ENCODE measurements around the gene CYTH1. TPM values are rescaled to one million over a fixed set of nuclear protein-coding genes. Genes with fewer than 3 reads are reported as not detected.

Gene CYTH1, protein sequence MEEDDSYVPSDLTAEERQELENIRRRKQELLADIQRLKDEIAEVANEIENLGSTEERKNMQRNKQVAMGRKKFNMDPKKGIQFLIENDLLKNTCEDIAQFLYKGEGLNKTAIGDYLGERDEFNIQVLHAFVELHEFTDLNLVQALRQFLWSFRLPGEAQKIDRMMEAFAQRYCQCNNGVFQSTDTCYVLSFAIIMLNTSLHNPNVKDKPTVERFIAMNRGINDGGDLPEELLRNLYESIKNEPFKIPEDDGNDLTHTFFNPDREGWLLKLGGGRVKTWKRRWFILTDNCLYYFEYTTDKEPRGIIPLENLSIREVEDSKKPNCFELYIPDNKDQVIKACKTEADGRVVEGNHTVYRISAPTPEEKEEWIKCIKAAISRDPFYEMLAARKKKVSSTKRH
- polyA plus RNA-seq, result 100 to 1,000 TPM; 176 to 336 (median 233) TPM

DNA sequence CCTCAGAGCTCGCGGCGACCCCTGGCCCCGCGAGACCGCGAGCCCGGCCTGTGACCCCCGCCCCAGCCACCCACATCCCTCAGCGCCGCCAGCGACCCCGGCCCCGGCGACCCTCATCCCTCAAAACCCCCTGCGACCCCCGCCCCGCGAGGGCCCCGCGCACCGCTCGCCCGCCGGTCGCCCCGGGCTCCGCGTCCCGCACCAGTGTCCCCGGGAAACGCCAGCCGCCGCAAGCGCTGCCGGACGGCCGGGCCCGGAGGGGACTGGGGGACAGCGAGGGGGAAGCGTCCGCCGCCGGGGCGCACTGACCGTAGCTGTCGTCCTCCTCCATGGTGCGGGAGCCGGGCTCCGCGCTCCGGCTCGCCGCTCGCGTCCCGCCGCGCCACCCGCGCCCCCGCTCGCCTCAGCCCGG is at the start of gene CYTH1:
TSS of gene CYTH1 (minus strand) at position 381 of the 412 bp plus-strand sequence. CDS start at position 331, 50 bp downstream.
- peaks cover 16 to 36% (median 35%) of the 10 kb centered on the region in 3 donors for H3K27me3 Mint-ChIP-seq (ENCODE audit: low read depth in 3 of 3)
- peaks cover 73% of the 10 kb centered on the region in 2 donors for H3K4me1 Mint-ChIP-seq
- peak within 1 kb of the TSS; percentile 92 to 97 (median 95) for H3K27ac Mint-ChIP-seq
- H3K36me3 Mint-ChIP-seq, result peaks cover 0 to 4% (median 0%) of the 10 kb centered on the region in 3 donors
- H3K9me3 Mint-ChIP-seq, result no peaks in the 10 kb centered on the region
- H3K4me3 Mint-ChIP-seq, result peak within 1 kb of the TSS; percentile 89 to 98 (median 90)
- DNase-seq, result no peak

DNA sequence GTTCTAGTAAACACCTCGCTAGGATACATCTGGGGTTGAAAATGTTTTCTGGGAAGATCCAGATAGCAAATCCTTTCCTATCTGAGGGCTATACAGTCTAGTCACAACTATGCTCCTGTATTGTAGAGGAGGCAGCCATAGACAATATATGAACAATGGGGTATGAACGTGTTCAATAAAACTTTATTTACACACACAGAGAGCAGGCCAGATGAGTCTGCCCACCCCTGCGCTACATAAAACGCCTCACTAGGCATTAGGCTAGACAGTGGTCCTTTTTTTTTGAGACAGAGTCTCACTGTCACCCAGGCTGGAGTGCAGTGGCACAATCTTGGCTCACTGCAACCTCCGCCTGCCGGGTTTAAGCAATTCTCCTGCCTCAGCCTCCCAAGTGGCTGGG is 47.4 kb upstream of the CYTH1 start:
- H3K9me3 Mint-ChIP-seq, result no peaks in the 10 kb centered on the region
- H3K36me3 Mint-ChIP-seq, result peaks cover 25 to 64% (median 41%) of the 10 kb centered on the region in 3 donors
- no peak overlapping the region for H3K4me3 Mint-ChIP-seq
- no peak for DNase-seq
- peaks cover 3 to 11% (median 5%) of the 10 kb centered on the region in 3 donors for H3K27me3 Mint-ChIP-seq (ENCODE audit: low read depth in 3 of 3)
- peaks cover 2 to 19% of the 10 kb centered on the region in 2 donors for H3K4me1 Mint-ChIP-seq
- no peak overlapping the region for H3K27ac Mint-ChIP-seq

DNA sequence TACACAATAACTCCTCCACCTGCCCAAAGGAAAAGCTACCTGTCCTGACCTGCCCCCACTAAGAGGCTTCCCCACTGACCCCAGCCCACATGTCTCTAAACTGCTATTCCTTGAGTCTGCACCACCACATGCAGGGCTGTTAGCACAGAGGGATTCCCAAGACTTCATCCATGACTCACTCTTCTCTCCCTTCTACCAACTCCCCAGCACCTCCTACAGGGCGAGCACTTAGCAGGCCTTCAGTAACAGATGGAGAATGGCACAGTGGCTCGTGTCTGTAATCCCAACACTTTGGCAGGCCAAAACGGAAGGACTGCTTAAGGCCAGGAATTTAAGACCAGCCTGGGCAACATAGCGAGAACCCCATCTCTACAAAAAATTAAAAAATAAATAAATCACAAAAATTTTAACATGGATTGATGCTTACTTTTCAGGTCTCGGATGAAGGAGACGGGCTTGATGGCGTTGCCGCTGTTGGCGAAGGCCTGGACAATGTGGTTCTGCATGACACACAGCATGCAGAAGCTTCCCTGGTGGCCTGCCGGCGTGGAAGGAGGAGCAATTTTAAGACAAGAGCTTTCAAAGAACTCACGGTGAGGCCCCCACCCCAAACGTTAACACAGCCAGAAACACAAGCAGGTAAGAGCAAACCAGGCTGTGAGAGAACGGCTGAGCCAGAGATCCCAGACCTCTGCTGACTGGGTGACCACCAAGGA is 46.6 kb upstream of the CYTH1 start:
- peaks cover 3 to 9% (median 5%) of the 10 kb centered on the region in 3 donors for H3K27me3 Mint-ChIP-seq (ENCODE audit: low read depth in 3 of 3)
- no peak for DNase-seq
- peak overlapping the region in 1 of 6 donors; percentile 66 for H3K27ac Mint-ChIP-seq
- no peak overlapping the region for H3K4me3 Mint-ChIP-seq
- peaks cover 0 to 1% (median 0%) of the 10 kb centered on the region in 6 donors for H3K9me3 Mint-ChIP-seq
- H3K36me3 Mint-ChIP-seq, result peaks cover 26 to 68% (median 45%) of the 10 kb centered on the region in 3 donors
- H3K4me1 Mint-ChIP-seq, result peaks cover 2 to 24% of the 10 kb centered on the region in 2 donors

DNA sequence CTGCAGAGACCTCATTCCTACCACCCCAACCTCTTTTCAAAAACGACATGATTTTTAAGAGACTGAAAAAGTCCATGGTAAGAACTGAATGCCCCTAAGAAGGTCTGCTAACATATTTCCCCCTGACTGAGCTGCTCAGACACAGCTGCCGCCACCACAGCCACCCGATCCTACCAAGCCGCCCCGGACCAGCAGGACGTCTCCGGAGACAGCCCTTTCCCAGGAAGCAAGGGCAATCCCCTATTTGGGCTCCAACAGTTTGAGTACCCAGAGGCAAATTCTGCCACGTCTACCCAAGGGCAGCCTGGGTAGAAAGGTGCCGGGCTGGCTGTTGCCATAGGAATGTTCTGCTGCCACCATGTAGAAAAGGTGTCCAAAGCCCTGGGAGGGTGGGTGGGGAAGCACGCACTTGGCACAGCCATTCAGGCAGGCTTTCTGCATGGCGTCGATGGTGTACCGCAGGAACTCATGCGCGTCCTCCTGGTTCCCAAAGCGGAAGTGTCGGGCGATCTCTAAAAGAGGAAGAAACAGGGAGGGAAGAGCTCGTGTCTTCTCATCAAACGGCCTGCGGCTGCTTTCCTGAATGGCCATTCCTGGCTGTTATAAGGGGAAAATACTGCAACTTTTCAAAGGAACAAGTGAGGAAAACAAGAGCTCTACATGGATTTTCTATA is 44.9 kb upstream of the CYTH1 start:
- H3K4me3 Mint-ChIP-seq, result no peak overlapping the region
- no peak for DNase-seq
- peaks cover 0 to 1% (median 0%) of the 10 kb centered on the region in 6 donors for H3K9me3 Mint-ChIP-seq
- H3K27ac Mint-ChIP-seq, result no peak overlapping the region
- peaks cover 2 to 27% of the 10 kb centered on the region in 2 donors for H3K4me1 Mint-ChIP-seq
- H3K36me3 Mint-ChIP-seq, result peaks cover 36 to 66% (median 45%) of the 10 kb centered on the region in 3 donors
- peaks cover 8 to 16% (median 9%) of the 10 kb centered on the region in 3 donors for H3K27me3 Mint-ChIP-seq (ENCODE audit: low read depth in 3 of 3)

DNA sequence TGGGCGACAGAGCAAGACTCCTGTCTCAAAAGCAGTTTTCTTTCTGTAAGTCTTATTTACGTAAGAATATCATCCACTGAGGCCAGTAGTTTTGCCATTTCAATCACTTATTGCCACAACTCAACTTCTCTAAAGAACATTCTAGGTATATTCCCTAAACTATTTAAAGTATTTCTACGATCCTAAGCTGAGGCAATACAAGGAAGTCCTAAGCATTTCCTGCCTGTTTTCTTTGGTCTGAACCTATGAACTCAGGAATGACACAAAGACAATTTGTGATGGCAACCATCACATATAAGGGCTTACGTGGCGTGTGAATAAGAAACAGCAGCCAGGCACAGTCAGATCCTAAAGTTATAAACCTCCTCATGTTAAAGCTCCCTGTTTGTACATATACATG is 44.3 kb upstream of the CYTH1 start:
- no peak for DNase-seq
- Mint-ChIP-seq H3K9me3 (peaks cover 0 to 1% (median 0%) of the 10 kb centered on the region in 6 donors), H3K36me3 (peaks cover 34 to 66% (median 45%) of the 10 kb centered on the region in 3 donors), H3K27ac (no peak overlapping the region), H3K27me3 (ENCODE audit: low read depth in 3 of 3) (peaks cover 9 to 16% (median 10%) of the 10 kb centered on the region in 3 donors), H3K4me1 (peaks cover 2 to 27% of the 10 kb centered on the region in 2 donors), H3K4me3 (no peak overlapping the region)

DNA sequence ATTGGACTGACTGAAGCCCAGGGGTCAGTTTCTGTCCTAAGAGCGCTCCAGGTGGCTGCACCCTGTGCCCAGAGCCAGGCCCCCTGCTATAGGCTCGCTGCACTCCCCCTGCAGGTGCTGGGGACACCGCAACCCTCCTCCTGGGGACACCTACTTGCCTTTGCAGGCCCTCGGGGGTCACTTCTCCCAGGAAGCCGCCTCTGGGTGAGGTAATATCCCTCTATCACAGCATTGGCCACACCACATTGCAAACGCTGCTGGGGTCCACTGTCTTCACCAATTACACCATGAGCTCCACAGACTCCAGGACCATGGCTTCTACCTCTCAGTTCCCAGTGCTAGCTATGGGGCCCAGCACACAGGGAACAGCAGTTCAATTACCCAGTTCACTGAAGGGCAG is 43.6 kb upstream of the CYTH1 start:
- H3K9me3 Mint-ChIP-seq, result peaks cover 0 to 1% (median 0%) of the 10 kb centered on the region in 6 donors
- peaks cover 2 to 26% of the 10 kb centered on the region in 2 donors for H3K4me1 Mint-ChIP-seq
- H3K4me3 Mint-ChIP-seq, result no peak overlapping the region
- H3K27me3 Mint-ChIP-seq (ENCODE audit: low read depth in 3 of 3), result peaks cover 9 to 16% (median 9%) of the 10 kb centered on the region in 3 donors
- no peak for DNase-seq
- peak overlapping the region in 2 of 6 donors; percentile 39 to 78 for H3K27ac Mint-ChIP-seq
- H3K36me3 Mint-ChIP-seq, result peaks cover 34 to 71% (median 45%) of the 10 kb centered on the region in 3 donors

DNA sequence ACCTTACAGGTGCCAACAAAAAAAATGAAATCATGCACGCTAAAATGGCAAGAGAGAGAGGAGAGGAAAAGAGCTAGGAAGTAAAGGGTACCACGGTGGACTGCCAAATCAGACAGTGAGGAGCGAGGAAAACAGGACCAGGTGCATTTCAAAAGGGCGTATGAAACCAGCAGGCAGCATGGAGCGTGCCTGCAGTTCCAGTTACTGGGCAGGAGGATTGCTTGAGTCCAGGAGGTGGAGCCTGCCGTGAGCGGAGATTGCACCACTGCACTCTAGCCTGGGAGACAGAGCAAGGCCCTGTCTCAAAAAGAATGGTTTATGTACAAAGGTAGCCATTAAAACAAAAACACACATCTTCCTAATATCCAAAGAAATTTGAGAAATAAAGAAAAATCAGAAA is 42.2 kb upstream of the CYTH1 start:
- Mint-ChIP-seq H3K4me1 (peaks cover 7 to 27% of the 10 kb centered on the region in 2 donors), H3K27me3 (ENCODE audit: low read depth in 3 of 3) (peaks cover 9 to 19% (median 9%) of the 10 kb centered on the region in 3 donors), H3K27ac (peak overlapping the region in 3 of 6 donors; percentile 24 to 79 (median 61)), H3K9me3 (peaks cover 0 to 1% (median 0%) of the 10 kb centered on the region in 6 donors), H3K4me3 (no peak overlapping the region), H3K36me3 (peaks cover 24 to 70% (median 34%) of the 10 kb centered on the region in 3 donors)
- no peak for DNase-seq

DNA sequence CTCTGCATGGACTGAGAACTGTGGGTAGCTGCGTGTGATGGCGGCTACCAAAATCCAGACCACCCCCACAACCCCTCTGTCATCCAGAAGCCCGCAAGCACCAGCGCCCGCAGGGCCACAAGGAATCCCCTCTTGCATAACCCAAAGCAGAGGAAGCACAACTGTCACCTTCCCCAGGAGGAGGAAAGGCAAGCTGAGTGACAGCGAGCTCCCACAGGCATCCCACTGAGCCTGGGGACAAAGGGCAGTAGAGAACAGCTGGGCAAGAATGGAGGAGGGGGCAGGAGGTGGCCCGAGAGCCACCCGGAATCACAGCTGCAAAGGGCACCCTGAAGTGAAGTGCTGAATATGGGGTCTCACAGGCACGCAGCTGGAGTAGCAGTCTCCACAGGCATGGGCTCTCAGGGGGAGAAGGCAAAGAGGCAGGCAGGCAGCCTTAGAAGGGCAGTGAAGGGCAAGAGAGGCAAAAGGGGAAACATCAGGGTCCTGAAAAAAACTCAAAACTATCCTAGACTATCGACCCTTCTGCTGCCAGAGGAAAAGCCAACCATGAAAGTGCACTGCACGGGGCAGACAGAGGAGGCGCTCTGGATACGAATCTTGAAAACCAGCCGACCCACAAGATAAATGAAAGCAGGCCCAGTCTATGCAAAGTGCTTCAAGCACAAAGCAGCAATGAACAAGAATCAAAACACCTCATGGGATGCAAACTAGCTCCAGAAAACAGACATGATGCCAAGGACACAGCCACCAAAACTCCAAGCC is 41.4 kb upstream of the CYTH1 start:
- H3K9me3 Mint-ChIP-seq, result peaks cover 0 to 1% (median 0%) of the 10 kb centered on the region in 6 donors
- H3K4me1 Mint-ChIP-seq, result peaks cover 15 to 35% of the 10 kb centered on the region in 2 donors
- peaks cover 30 to 73% (median 36%) of the 10 kb centered on the region in 3 donors for H3K36me3 Mint-ChIP-seq
- no peak for DNase-seq
- H3K27me3 Mint-ChIP-seq (ENCODE audit: low read depth in 3 of 3), result peaks cover 11 to 25% (median 13%) of the 10 kb centered on the region in 3 donors
- H3K4me3 Mint-ChIP-seq, result peak overlapping the region in 1 of 5 donors; percentile 28
- H3K27ac Mint-ChIP-seq, result peak overlapping the region in 5 of 6 donors; percentile 24 to 69 (median 55)

DNA sequence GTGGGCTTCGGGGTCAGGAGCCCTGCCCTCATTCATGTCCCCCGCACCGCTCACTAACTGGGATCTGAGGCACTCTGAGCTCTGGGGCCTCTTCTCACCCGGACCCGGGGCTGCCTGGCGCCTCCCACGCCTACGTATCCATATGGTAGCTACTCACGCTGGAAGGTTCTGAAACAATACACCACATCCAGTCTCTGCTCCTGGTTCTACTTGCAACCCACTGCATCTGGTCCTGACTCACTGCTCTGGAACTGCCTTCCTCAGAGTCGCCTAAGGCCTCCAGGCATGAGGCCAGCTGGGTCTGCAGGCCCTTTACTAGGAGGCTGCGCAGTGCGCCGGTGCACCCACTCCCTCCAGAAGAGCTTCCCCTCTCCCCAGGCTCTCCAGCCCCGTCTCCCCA is 40.5 kb upstream of the CYTH1 start:
- Mint-ChIP-seq H3K9me3 (peaks cover 0 to 1% (median 0%) of the 10 kb centered on the region in 6 donors), H3K4me3 (no peak overlapping the region), H3K27me3 (ENCODE audit: low read depth in 3 of 3) (peaks cover 11 to 23% (median 13%) of the 10 kb centered on the region in 3 donors), H3K27ac (peak overlapping the region in 3 of 6 donors; percentile 44 to 70 (median 49)), H3K36me3 (peaks cover 26 to 64% (median 30%) of the 10 kb centered on the region in 3 donors), H3K4me1 (peaks cover 23 to 44% of the 10 kb centered on the region in 2 donors)
- no peak for DNase-seq

DNA sequence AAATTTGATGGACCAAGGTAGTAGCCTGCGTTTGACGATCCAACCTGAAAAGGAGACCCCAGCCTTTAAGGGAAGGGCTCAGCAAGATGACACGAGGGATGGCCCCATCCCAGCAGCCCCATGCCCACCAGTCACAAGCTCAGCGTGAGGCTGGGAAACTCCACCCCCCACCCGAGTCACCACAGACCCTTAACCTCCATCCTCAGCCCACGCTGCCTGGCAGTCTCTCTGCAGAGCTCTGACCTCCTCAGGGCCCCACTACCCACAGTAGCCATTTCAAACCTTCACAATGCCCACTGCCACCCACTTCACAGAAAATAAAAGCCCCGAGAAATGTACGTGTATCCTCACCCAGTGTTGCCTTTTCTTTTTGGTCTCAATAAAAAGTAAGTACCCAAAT is 39.9 kb upstream of the CYTH1 start:
- Mint-ChIP-seq H3K27ac (peak overlapping the region in 4 of 6 donors; percentile 34 to 57 (median 50)), H3K4me1 (peaks cover 29 to 50% of the 10 kb centered on the region in 2 donors), H3K36me3 (peaks cover 26 to 61% (median 31%) of the 10 kb centered on the region in 3 donors), H3K27me3 (ENCODE audit: low read depth in 3 of 3) (peaks cover 17 to 29% (median 17%) of the 10 kb centered on the region in 3 donors), H3K4me3 (no peak overlapping the region), H3K9me3 (peaks cover 0 to 1% (median 0%) of the 10 kb centered on the region in 6 donors)
- no peak for DNase-seq

DNA sequence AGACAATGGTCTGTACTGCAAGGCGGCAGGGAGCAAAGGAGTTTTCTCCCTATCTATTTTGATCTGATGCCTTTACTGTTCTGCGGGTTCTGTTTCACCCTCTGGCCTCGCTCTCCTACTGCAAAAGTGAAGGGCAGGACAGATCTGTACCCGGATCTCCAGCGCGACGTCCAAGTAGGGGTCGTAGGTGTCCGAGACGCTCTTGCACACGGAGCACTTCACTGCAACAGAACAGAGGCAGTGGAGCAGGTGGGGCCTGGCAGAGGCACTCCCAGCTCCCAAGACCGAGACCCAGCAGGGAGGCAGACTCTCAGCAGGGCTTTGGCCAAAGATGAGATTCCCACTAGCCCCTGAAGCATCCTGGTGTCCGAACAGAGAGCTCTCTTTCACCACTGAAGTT is 38.8 kb upstream of the CYTH1 start:
- peaks cover 0 to 1% (median 0%) of the 10 kb centered on the region in 6 donors for H3K9me3 Mint-ChIP-seq
- H3K27me3 Mint-ChIP-seq (ENCODE audit: low read depth in 3 of 3), result peaks cover 16 to 33% (median 20%) of the 10 kb centered on the region in 3 donors
- no peak overlapping the region for H3K4me3 Mint-ChIP-seq
- H3K36me3 Mint-ChIP-seq, result peaks cover 30 to 59% (median 36%) of the 10 kb centered on the region in 3 donors
- peak overlapping the region in 5 of 6 donors; percentile 12 to 99 (median 56) for H3K27ac Mint-ChIP-seq
- no peak for DNase-seq
- H3K4me1 Mint-ChIP-seq, result peaks cover 34 to 55% of the 10 kb centered on the region in 2 donors

Measured in immature natural killer cell (primary cell).